Kidney epithelial cell (primary cell): ENCODE results near the gene RAB3B. TPM values are rescaled to one million over a fixed set of nuclear protein-coding genes. Genes with fewer than 3 reads are reported as not detected.
"Not testable (repeated sequence)": the region's sequence is repeated elsewhere in the genome, so short reads cannot be mapped to it uniquely, and the experiment has no call there.

Experiments
- DNase-seq: peaks from one replicate; pipeline ENCODE4 v3.0.0-alpha.2; 2010; ENCODE audit warnings: low read depth
- H3K27me3 ChIP-seq: 2 replicates; pipeline ENCODE4 v1.6.0; 2011; ENCODE audit warnings: low read length; ENCODE audit not compliant: control insufficient read depth, insufficient read depth
- H3K36me3 ChIP-seq: 2 replicates; pipeline ENCODE4 v1.5.1; 2011; ENCODE audit warnings: low read length; ENCODE audit not compliant: control insufficient read depth, insufficient read depth
- H3K4me3 ChIP-seq: 2 replicates; pipeline ENCODE4 v1.5.1; 2011; ENCODE audit warnings: low read depth, mild to moderate bottlenecking, control low read depth, low read length
- CTCF ChIP-seq: IDR thresholded peaks from 2 replicates; pipeline ENCODE4 v1.5.1; 2011; ENCODE audit warnings: mild to moderate bottlenecking, moderate library complexity, low read length, control low read depth, inconsistent platforms; ENCODE audit not compliant: insufficient read depth, poor library complexity, severe bottlenecking
- total RNA-seq: library from RNA; depleted of rRNA; stranded (reverse); fragments of >200 nt; gene quantifications from 2 replicates; pipeline ENCODE4 v1.2.3, GENCODE V29; 2015

The RAB3B gene
- total RNA-seq, 1 donor from 2014 or later = 35.9 TPM

GRCh38 chr1:52032785-52033131 is 42.3 kb upstream of the RAB3B start:
- Histone ChIP-seq H3K36me3 (no peaks in the 10 kb centered on the region), H3K4me3 (peak overlapping the region; percentile 100), H3K27me3 (no peaks in the 10 kb centered on the region)
- TF ChIP-seq CTCF = no peak
- DNase-seq = no peak

GRCh38 chr1:52032124-52032784 is 41.8 kb upstream of the RAB3B start:
- no peaks in the 10 kb centered on the region for H3K36me3 ChIP-seq
- no peak for DNase-seq
- no peak for TF ChIP-seq CTCF
- H3K27me3 ChIP-seq = no peaks in the 10 kb centered on the region
- H3K4me3 ChIP-seq = peak overlapping the region; percentile 100

GRCh38 chr1:52028839-52029238 is 38.3 kb upstream of the RAB3B start:
- not testable (repeated sequence) for H3K36me3 ChIP-seq, DNase-seq, H3K27me3 ChIP-seq, H3K4me3 ChIP-seq

GRCh38 chr1:52028328-52028727 is 37.8 kb upstream of the RAB3B start:
- Histone ChIP-seq H3K27me3 (no peaks in the 10 kb centered on the region), H3K36me3 (no peaks in the 10 kb centered on the region), H3K4me3 (no peak overlapping the region)
- DNase-seq = no peak
- TF ChIP-seq CTCF = no peak

GRCh38 chr1:52026278-52026677 is 35.8 kb upstream of the RAB3B start:
- Histone ChIP-seq H3K27me3 (no peaks in the 10 kb centered on the region), H3K4me3 (no peak overlapping the region), H3K36me3 (peaks cover 1% of the 10 kb centered on the region)
- no peak for DNase-seq
- no peak for TF ChIP-seq CTCF

- peaks cover 1% of the 10 kb centered on the region for H3K36me3 ChIP-seq
- no peak overlapping the region for H3K4me3 ChIP-seq
- H3K27me3 ChIP-seq = no peaks in the 10 kb centered on the region
- no peak for TF ChIP-seq CTCF
- no peak for DNase-seq
These were observed 31.6 kb upstream of the RAB3B start for GRCh38 chr1:52022133-52022532.
